Breast epithelium (tissue), 3 donors: ENCODE data around the gene BACE1.

Experiments
- POLR2A ChIP-seq: fragments of 450-650 bp; IDR thresholded peaks from one replicate; pipeline ENCODE4 v1.6.1; 2016; ENCODE audit warnings: antibody characterized with exemption, mild to moderate bottlenecking, moderate library complexity
- TF ChIP-seq, protein P1 (sequence below), 3 donors: fragments of 450-650 bp; IDR thresholded peaks; one replicate each; pipeline ENCODE4 v1.5.1; 2016 to 2017; ENCODE audit warnings: antibody characterized with exemption in 3 of 3, mild to moderate bottlenecking in 3 of 3, moderate library complexity in 3 of 3

DNA sequence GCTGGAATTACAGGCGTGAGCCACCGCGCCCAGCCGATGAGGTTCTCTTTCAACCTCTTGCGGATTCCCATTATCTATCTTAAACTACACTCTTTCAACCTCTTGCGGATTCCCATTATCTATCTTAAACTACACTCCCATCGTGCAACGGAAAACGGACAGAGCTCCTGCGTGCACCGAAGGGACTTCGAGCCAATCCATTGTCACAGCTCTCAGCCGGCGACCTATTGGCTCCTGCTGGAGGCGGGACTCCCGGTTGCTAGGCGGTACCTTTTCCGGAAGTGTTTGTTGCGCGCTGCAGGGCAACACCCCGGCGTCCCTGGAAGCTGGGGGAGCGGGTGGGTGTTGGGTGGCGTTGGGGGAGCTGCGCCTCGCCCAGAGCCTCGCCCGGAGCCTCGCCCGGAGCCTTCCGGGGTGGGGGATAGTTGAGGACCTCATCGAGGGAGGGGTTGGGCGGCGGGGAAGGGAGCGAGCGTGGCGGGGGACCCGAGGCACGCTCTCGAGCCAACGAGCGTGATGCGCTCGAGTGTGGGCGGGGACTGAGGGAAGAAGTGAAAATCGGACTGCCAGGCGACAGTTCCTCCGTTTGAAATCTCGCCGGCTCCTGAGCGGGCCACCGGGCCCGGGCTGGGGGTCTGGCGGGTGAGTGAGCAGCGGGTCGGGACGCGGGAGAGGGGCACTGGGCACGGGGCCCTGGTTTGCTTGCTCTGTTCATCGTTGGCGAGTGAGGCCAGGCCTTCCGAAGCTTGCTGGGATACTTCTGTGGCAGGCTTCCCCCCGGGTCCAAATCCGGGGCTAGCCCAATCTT, 11.7 kb upstream of the BACE1 start, which contains the start of gene CEP164:
- TF ChIP-seq, protein P1, sequence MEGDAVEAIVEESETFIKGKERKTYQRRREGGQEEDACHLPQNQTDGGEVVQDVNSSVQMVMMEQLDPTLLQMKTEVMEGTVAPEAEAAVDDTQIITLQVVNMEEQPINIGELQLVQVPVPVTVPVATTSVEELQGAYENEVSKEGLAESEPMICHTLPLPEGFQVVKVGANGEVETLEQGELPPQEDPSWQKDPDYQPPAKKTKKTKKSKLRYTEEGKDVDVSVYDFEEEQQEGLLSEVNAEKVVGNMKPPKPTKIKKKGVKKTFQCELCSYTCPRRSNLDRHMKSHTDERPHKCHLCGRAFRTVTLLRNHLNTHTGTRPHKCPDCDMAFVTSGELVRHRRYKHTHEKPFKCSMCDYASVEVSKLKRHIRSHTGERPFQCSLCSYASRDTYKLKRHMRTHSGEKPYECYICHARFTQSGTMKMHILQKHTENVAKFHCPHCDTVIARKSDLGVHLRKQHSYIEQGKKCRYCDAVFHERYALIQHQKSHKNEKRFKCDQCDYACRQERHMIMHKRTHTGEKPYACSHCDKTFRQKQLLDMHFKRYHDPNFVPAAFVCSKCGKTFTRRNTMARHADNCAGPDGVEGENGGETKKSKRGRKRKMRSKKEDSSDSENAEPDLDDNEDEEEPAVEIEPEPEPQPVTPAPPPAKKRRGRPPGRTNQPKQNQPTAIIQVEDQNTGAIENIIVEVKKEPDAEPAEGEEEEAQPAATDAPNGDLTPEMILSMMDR (IDR thresholded peaks at IDR 0.05) = no peak
- peak; percentile 47 for TF ChIP-seq POLR2A
